ENCODE measurements around the gene PDE9A.
"Not testable (repeated sequence)": the region's sequence is repeated elsewhere in the genome, so short reads cannot be mapped to it uniquely, and the experiment has no call there.

Gene PDE9A

GRCh38 chr21:42614396-42614795, 39.0 kb upstream of the PDE9A start:
- H3K27ac ChIP-seq: no peak overlapping the region
- H3K79me2 ChIP-seq (ENCODE audit: insufficient read depth, low read depth): no peaks in the 10 kb centered on the region
- H2AFZ ChIP-seq (ENCODE audit: low read depth): no peak overlapping the region
- no peaks in the 10 kb centered on the region for H3K4me1 ChIP-seq (ENCODE audit: low read depth, poor library complexity, severe bottlenecking)
- no peak overlapping the region for H3K4me3 ChIP-seq (IDR thresholded peaks at IDR 0.05; ENCODE audit: insufficient read depth, low read depth, low read length)
- H3K4me2 ChIP-seq: no peak overlapping the region
- peaks cover 24% of the 10 kb centered on the region; the same call in 1 of the 2 replicates for H3K27me3 ChIP-seq (ENCODE audit: insufficient read depth, low read depth)
- no peaks in the 10 kb centered on the region for H3K36me3 ChIP-seq (ENCODE audit: insufficient read depth)
- TF ChIP-seq, protein P1, sequence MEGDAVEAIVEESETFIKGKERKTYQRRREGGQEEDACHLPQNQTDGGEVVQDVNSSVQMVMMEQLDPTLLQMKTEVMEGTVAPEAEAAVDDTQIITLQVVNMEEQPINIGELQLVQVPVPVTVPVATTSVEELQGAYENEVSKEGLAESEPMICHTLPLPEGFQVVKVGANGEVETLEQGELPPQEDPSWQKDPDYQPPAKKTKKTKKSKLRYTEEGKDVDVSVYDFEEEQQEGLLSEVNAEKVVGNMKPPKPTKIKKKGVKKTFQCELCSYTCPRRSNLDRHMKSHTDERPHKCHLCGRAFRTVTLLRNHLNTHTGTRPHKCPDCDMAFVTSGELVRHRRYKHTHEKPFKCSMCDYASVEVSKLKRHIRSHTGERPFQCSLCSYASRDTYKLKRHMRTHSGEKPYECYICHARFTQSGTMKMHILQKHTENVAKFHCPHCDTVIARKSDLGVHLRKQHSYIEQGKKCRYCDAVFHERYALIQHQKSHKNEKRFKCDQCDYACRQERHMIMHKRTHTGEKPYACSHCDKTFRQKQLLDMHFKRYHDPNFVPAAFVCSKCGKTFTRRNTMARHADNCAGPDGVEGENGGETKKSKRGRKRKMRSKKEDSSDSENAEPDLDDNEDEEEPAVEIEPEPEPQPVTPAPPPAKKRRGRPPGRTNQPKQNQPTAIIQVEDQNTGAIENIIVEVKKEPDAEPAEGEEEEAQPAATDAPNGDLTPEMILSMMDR (conservative IDR thresholded peaks at IDR 0.05; ENCODE audit: low read depth, low read length): no peak
- no peak overlapping the region for H3K9ac ChIP-seq
- H4K20me1 ChIP-seq (ENCODE audit: insufficient read depth): no peaks in the 10 kb centered on the region

- Histone ChIP-seq H3K9ac (no peak overlapping the region), H3K4me1 (ENCODE audit: low read depth, poor library complexity, severe bottlenecking) (no peaks in the 10 kb centered on the region), H3K4me3 (IDR thresholded peaks at IDR 0.05; ENCODE audit: insufficient read depth, low read depth, low read length) (no peak overlapping the region), H3K79me2 (ENCODE audit: insufficient read depth, low read depth) (no peaks in the 10 kb centered on the region), H3K4me2 (no peak overlapping the region), H3K27ac (no peak overlapping the region), H3K36me3 (ENCODE audit: insufficient read depth) (no peaks in the 10 kb centered on the region), H4K20me1 (ENCODE audit: insufficient read depth) (no peaks in the 10 kb centered on the region), H2AFZ (ENCODE audit: low read depth) (no peak overlapping the region), H3K27me3 (ENCODE audit: insufficient read depth, low read depth) (peaks cover 29% of the 10 kb centered on the region; the same call in 1 of the 2 replicates)
- TF ChIP-seq, protein P1 (conservative IDR thresholded peaks at IDR 0.05; ENCODE audit: low read depth, low read length): no peak
These were observed 38.5 kb upstream of the PDE9A start for GRCh38 chr21:42614811-42615351.

- H3K4me2 ChIP-seq; H3K9ac ChIP-seq; H3K4me3 ChIP-seq (IDR thresholded peaks at IDR 0.05; ENCODE audit: insufficient read depth, low read depth, low read length); H3K79me2 ChIP-seq (ENCODE audit: insufficient read depth, low read depth); H2AFZ ChIP-seq (ENCODE audit: low read depth); H3K27ac ChIP-seq; H4K20me1 ChIP-seq (ENCODE audit: insufficient read depth); H3K36me3 ChIP-seq (ENCODE audit: insufficient read depth); H3K4me1 ChIP-seq (ENCODE audit: low read depth, poor library complexity, severe bottlenecking): not testable (repeated sequence)
- peaks cover 34% of the 10 kb centered on the region; the same call in 1 of the 2 replicates for H3K27me3 ChIP-seq (ENCODE audit: insufficient read depth, low read depth)
These were observed 38.0 kb upstream of the PDE9A start for GRCh38 chr21:42615377-42615776.

DNA sequence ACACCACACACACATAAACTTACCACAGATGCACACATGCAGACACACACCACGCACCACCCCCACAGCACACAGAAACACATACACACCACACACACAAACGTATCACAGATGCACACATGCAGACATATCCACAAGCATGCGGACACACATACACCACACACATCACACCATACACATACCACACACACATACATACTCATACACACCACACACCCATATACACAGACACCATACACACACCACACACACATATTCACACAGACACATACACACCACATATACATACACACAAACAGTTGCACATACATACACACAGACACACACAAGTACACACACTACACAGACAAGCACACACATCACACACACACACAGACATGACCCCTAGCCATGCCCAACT, 37.5 kb upstream of the PDE9A start:
- TF ChIP-seq, protein P1 (conservative IDR thresholded peaks at IDR 0.05; ENCODE audit: low read depth, low read length): no peak
- Histone ChIP-seq H3K27ac (no peak overlapping the region), H3K4me3 (IDR thresholded peaks at IDR 0.05; ENCODE audit: insufficient read depth, low read depth, low read length) (no peak overlapping the region), H2AFZ (ENCODE audit: low read depth) (no peak overlapping the region), H3K4me2 (no peak overlapping the region), H3K9ac (no peak overlapping the region), H3K4me1 (ENCODE audit: low read depth, poor library complexity, severe bottlenecking) (no peaks in the 10 kb centered on the region), H3K79me2 (ENCODE audit: insufficient read depth, low read depth) (no peaks in the 10 kb centered on the region), H3K36me3 (ENCODE audit: insufficient read depth) (no peaks in the 10 kb centered on the region), H3K27me3 (ENCODE audit: insufficient read depth, low read depth) (peaks cover 39% of the 10 kb centered on the region; the same call in 1 of the 2 replicates), H4K20me1 (ENCODE audit: insufficient read depth) (no peaks in the 10 kb centered on the region)

DNA sequence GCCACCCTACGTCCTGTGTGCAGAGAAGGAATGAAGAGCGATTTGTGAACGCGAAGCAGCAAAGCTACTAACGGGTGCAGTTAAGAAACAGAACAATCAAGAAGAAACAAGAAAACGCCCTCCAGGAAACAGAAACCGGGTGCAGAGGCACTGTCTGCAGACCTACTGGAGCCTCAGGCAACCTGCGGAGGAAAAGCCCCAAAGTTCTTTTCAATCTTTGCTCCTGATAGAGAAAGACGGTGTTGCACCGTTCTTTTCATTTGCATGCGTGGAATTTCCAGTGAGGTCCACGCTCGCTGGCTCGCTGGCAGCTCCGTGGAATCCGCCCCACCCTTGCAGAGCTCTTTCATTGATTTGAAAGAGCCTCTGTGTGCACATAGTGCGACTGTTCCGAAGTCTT, 37.0 kb upstream of the PDE9A start:
- H4K20me1 ChIP-seq (ENCODE audit: insufficient read depth): no peaks in the 10 kb centered on the region
- TF ChIP-seq, protein P1 (conservative IDR thresholded peaks at IDR 0.05; ENCODE audit: low read depth, low read length): no peak
- no peaks in the 10 kb centered on the region for H3K4me1 ChIP-seq (ENCODE audit: low read depth, poor library complexity, severe bottlenecking)
- H3K36me3 ChIP-seq (ENCODE audit: insufficient read depth): no peaks in the 10 kb centered on the region
- H3K27ac ChIP-seq: no peak overlapping the region
- H3K4me2 ChIP-seq: no peak overlapping the region
- peaks cover 42% of the 10 kb centered on the region; the same call in 1 of the 2 replicates for H3K27me3 ChIP-seq (ENCODE audit: insufficient read depth, low read depth)
- H3K79me2 ChIP-seq (ENCODE audit: insufficient read depth, low read depth): no peaks in the 10 kb centered on the region
- H3K4me3 ChIP-seq (IDR thresholded peaks at IDR 0.05; ENCODE audit: insufficient read depth, low read depth, low read length): no peak overlapping the region
- no peak overlapping the region for H3K9ac ChIP-seq
- H2AFZ ChIP-seq (ENCODE audit: low read depth): no peak overlapping the region
